Neural progenitor cell (in vitro differentiated cells): ENCODE measurements around the gene EPDR1.

ENCODE experiments used
- CTCF ChIP-seq: fragments of 200-600 bp; sonication (generic); IDR thresholded peaks from 2 replicates; pipeline ENCODE4 v1.5.1; 2017; ENCODE audit warnings: antibody characterized with exemption, mild to moderate bottlenecking
- EZH2 ChIP-seq: fragments of 200-600 bp; sonication (generic); IDR thresholded peaks from 2 replicates; pipeline ENCODE4 v1.6.1; 2017; ENCODE audit warnings: antibody characterized with exemption, mild to moderate bottlenecking, moderate library complexity
- EZH2phosphoT487 ChIP-seq: fragments of 200-600 bp; sonication (generic); IDR thresholded peaks from 2 replicates; pipeline ENCODE4 v1.6.1; 2017; ENCODE audit warnings: antibody characterized with exemption

GRCh38 chr7:37971491-37971890 is 51.1 kb downstream of the EPDR1 start:
- no peak for TF ChIP-seq CTCF
- no peak for TF ChIP-seq EZH2phosphoT487
- no peak for TF ChIP-seq EZH2
